Peyer's patch (tissue), 4 donors: ENCODE data around the gene WNT10A.

ENCODE experiments used
- POLR2A ChIP-seq, 2 donors: fragments of 450-650 bp; IDR thresholded peaks; one replicate each; pipeline ENCODE4 v1.5.1; 2017; ENCODE audit warnings: antibody characterized with exemption in 2 of 2, mild to moderate bottlenecking in 2 of 2, moderate library complexity in 2 of 2
- TF ChIP-seq, protein P1 (sequence below), 6 experiments: fragments of 450-650 bp in 4 of 6; fragments of 200-600 bp in 2 of 6; sonication (generic) in 1 of 6; IDR thresholded peaks; one replicate each; pipeline ENCODE4 v1.5.1; 2017 to 2019; ENCODE audit warnings: antibody characterized with exemption in 6 of 6, mild to moderate bottlenecking in 3 of 6, moderate library complexity in 1 of 6

DNA sequence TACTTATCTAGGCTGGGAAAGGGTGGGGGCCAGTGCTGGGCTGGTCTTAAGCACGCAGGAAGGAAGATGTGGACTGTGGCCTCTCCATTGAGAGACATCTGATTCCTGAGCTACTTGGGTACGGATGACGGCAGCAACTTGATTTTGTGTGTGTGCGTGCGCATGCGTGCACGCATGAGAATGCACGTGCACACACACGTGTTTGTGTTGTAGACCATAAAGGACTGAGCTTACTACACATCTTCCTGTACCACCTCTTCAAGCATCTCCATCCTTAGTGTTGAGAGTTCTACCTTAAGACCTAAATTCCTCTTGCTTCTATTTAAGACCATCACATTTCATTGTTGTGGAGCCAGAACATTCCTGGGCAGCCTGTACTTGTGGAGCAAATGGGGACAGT is 11.6 kb upstream of the WNT10A start:
- TF ChIP-seq, protein P1, sequence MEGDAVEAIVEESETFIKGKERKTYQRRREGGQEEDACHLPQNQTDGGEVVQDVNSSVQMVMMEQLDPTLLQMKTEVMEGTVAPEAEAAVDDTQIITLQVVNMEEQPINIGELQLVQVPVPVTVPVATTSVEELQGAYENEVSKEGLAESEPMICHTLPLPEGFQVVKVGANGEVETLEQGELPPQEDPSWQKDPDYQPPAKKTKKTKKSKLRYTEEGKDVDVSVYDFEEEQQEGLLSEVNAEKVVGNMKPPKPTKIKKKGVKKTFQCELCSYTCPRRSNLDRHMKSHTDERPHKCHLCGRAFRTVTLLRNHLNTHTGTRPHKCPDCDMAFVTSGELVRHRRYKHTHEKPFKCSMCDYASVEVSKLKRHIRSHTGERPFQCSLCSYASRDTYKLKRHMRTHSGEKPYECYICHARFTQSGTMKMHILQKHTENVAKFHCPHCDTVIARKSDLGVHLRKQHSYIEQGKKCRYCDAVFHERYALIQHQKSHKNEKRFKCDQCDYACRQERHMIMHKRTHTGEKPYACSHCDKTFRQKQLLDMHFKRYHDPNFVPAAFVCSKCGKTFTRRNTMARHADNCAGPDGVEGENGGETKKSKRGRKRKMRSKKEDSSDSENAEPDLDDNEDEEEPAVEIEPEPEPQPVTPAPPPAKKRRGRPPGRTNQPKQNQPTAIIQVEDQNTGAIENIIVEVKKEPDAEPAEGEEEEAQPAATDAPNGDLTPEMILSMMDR (IDR thresholded peaks at IDR 0.05) = no peak
- TF ChIP-seq POLR2A (IDR thresholded peaks at IDR 0.05) = no peak
